IPS-15b (cell line): ENCODE data around the gene YBX3.

ENCODE experiments used
- H3K27me3 ChIP-seq: one replicate; pipeline ENCODE4 v1.6.1; 2013; ENCODE audit warnings: low read length; ENCODE audit not compliant: control insufficient read depth, insufficient read depth
- H3K36me3 ChIP-seq: one replicate; pipeline ENCODE4 v1.6.1; 2013; ENCODE audit warnings: low read length; ENCODE audit not compliant: control insufficient read depth, insufficient read depth
- H3K4me1 ChIP-seq: one replicate; pipeline ENCODE4 v1.6.1; 2013; ENCODE audit warnings: mild to moderate bottlenecking, low read length; ENCODE audit not compliant: control insufficient read depth, insufficient read depth
- H3K4me3 ChIP-seq: one replicate; pipeline ENCODE4 v1.5.1; 2013; ENCODE audit warnings: low read depth, low read length
- H3K9ac ChIP-seq: one replicate; pipeline ENCODE4 v1.6.1; 2013; ENCODE audit warnings: low read depth, mild to moderate bottlenecking, low read length
- H3K9me3 ChIP-seq: one replicate; pipeline ENCODE4 v1.6.1; 2013; ENCODE audit warnings: mild to moderate bottlenecking, low read length; ENCODE audit not compliant: control insufficient read depth, insufficient read depth

The YBX3 gene

GRCh38 chr12:10739157-10740118 is 16.3 kb upstream of the YBX3 start:
- Histone ChIP-seq H3K9ac (no peak overlapping the region), H3K4me3 (no peak overlapping the region), H3K4me1 (no peaks in the 10 kb centered on the region), H3K9me3 (no peaks in the 10 kb centered on the region), H3K27me3 (no peaks in the 10 kb centered on the region), H3K36me3 (no peaks in the 10 kb centered on the region)

- no peaks in the 10 kb centered on the region for H3K4me1 ChIP-seq
- no peak overlapping the region for H3K4me3 ChIP-seq
- H3K27me3 ChIP-seq = no peaks in the 10 kb centered on the region
- H3K9ac ChIP-seq = no peak overlapping the region
- no peaks in the 10 kb centered on the region for H3K9me3 ChIP-seq
- H3K36me3 ChIP-seq = no peaks in the 10 kb centered on the region
Observed at GRCh38 chr12:10737249-10737648, 14.1 kb upstream of the YBX3 start.

DNA sequence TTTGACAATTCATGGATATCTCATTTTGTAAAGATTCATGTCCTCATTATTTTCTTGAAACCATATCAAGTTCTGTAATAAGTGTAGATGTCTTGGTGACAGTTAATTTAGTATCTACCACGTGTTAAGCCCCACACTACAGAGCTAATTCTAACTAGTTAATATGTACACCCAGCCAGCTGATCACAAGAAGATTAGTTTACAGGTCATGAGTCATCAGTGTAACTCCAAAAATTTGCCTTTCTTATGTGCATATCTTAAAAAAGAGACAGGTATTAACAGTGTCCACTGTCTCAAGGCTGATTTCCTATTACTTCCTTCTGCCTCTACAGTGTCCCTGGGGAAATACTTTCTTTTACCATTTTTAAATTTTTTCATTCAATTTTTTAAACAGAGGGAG is 13.3 kb upstream of the YBX3 start:
- H3K4me1 ChIP-seq = no peaks in the 10 kb centered on the region
- H3K36me3 ChIP-seq = no peaks in the 10 kb centered on the region
- no peaks in the 10 kb centered on the region for H3K27me3 ChIP-seq
- no peaks in the 10 kb centered on the region for H3K9me3 ChIP-seq
- no peak overlapping the region for H3K9ac ChIP-seq
- H3K4me3 ChIP-seq = no peak overlapping the region

DNA sequence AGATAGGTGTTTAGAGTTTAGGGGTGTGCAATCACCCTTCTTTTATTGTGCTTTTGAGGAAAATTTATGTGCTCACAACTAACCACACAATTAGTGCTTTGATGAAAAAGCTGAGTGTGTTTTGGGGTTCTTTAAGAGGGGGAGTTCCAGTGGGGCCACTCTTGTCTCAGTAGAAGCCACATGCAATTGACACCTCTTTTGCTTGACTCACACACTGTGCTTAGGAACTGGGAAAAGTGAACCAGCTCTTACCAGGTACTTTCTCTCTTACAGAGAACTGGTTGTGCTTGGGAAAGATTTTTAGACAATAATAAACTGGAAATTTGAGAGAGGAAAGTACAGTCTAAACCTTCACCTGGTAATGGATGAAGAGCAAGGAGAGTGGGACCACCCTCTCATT is 12.3 kb upstream of the YBX3 start:
- H3K9ac ChIP-seq = no peak overlapping the region
- no peaks in the 10 kb centered on the region for H3K4me1 ChIP-seq
- no peaks in the 10 kb centered on the region for H3K27me3 ChIP-seq
- H3K36me3 ChIP-seq = no peaks in the 10 kb centered on the region
- no peaks in the 10 kb centered on the region for H3K9me3 ChIP-seq
- H3K4me3 ChIP-seq = no peak overlapping the region

DNA sequence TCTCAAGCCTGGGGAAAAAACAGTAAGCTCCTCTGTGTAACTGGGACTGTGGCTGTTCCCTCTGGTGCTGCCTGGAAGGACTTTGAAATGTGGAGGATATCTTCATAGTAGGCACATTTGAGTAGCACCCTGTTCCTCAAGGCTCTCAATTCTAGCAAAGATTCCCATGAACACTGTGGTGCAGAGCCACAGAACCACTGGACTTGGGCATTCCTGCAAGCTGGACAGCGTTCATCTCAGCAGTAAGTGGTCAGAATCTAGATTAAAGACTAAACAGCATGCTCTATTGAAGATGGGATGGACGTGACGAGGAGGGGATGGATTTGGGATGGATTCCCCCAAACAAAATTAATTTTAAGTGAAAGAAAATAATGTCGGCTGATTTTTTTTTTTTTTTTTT is 9.4 kb upstream of the YBX3 start:
- Histone ChIP-seq H3K27me3 (no peaks in the 10 kb centered on the region), H3K9ac (no peak overlapping the region), H3K4me1 (no peaks in the 10 kb centered on the region), H3K4me3 (no peak overlapping the region), H3K9me3 (no peaks in the 10 kb centered on the region), H3K36me3 (no peaks in the 10 kb centered on the region)

- no peaks in the 10 kb centered on the region for H3K27me3 ChIP-seq
- no peaks in the 10 kb centered on the region for H3K9me3 ChIP-seq
- no peaks in the 10 kb centered on the region for H3K4me1 ChIP-seq
- no peak overlapping the region for H3K4me3 ChIP-seq
- H3K36me3 ChIP-seq = no peaks in the 10 kb centered on the region
- H3K9ac ChIP-seq = no peak overlapping the region
Observed at GRCh38 chr12:10732066-10732465, 8.9 kb upstream of the YBX3 start.

DNA sequence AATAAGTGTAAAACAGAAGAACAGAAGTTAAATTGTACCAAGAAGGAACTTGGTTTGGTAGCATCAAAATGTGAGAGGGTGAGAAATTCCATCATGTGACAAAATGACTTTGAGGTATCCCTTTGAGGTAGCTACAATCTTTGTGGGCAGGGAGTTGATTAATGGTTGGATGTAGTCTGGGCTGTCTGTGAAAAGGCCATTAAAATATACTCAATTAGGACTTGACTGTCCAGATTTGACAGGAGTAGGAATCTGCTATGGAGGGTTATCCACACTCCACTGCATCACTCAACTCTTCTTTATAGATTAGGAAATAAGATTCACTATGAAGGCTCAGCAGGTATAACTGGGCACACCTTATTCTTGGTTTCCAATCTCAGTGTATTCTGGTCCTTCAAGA is 7.4 kb upstream of the YBX3 start:
- Histone ChIP-seq H3K36me3 (no peaks in the 10 kb centered on the region), H3K4me1 (no peaks in the 10 kb centered on the region), H3K9me3 (no peaks in the 10 kb centered on the region), H3K4me3 (no peak overlapping the region), H3K9ac (no peak overlapping the region), H3K27me3 (peaks cover 2% of the 10 kb centered on the region)

GRCh38 chr12:10728091-10728490 is 5.0 kb upstream of the YBX3 start:
- no peaks in the 10 kb centered on the region for H3K36me3 ChIP-seq
- H3K9ac ChIP-seq = no peak overlapping the region
- no peaks in the 10 kb centered on the region for H3K4me1 ChIP-seq
- no peak overlapping the region for H3K4me3 ChIP-seq
- no peaks in the 10 kb centered on the region for H3K9me3 ChIP-seq
- H3K27me3 ChIP-seq = peaks cover 12% of the 10 kb centered on the region

GRCh38 chr12:10726945-10727344 is 3.8 kb upstream of the YBX3 start:
- Histone ChIP-seq H3K27me3 (peaks cover 12% of the 10 kb centered on the region), H3K9ac (no peak overlapping the region), H3K4me1 (no peaks in the 10 kb centered on the region), H3K36me3 (no peaks in the 10 kb centered on the region), H3K9me3 (no peaks in the 10 kb centered on the region), H3K4me3 (no peak overlapping the region)

GRCh38 chr12:10725003-10725402 is 1.9 kb upstream of the YBX3 start:
- Histone ChIP-seq H3K27me3 (peaks cover 12% of the 10 kb centered on the region), H3K9ac (no peak overlapping the region), H3K4me1 (peaks cover 9% of the 10 kb centered on the region), H3K9me3 (no peaks in the 10 kb centered on the region), H3K36me3 (no peaks in the 10 kb centered on the region), H3K4me3 (no peak overlapping the region)

- H3K27me3 ChIP-seq = peaks cover 12% of the 10 kb centered on the region
- H3K4me3 ChIP-seq = peak overlapping the region; percentile 93
- no peaks in the 10 kb centered on the region for H3K36me3 ChIP-seq
- H3K9ac ChIP-seq = peak overlapping the region; percentile 84
- H3K9me3 ChIP-seq = no peaks in the 10 kb centered on the region
- peaks cover 29% of the 10 kb centered on the region for H3K4me1 ChIP-seq
Observed at GRCh38 chr12:10722502-10722904, 620 bp downstream of the YBX3 start.
